ENCODE measurements around the gene CGB5.
"Not testable (repeated sequence)": the region's sequence is repeated elsewhere in the genome, so short reads cannot be mapped to it uniquely, and the experiment has no call there.

Gene CGB5

GRCh38 chr19:49069026-49069425, 25.4 kb downstream of the CGB5 start:
- no peak overlapping the region for H3K4me3 ChIP-seq (ENCODE audit: low read depth, low read length)
- TF ChIP-seq MYC (IDR thresholded peaks at IDR 0.05; ENCODE audit: low read depth, low read length) (no peak), CTCF (IDR thresholded peaks at IDR 0.05; ENCODE audit: low read depth, low read length) (no peak), POLR2A (IDR thresholded peaks at IDR 0.05; ENCODE audit: extremely low read depth, insufficient read length) (no peak), MAX (IDR thresholded peaks at IDR 0.05; ENCODE audit: low read depth, low read length) (no peak)

GRCh38 chr19:49070416-49070815, 26.8 kb downstream of the CGB5 start:
- TF ChIP-seq MYC (IDR thresholded peaks at IDR 0.05; ENCODE audit: low read depth, low read length), result no peak
- TF ChIP-seq CTCF (IDR thresholded peaks at IDR 0.05; ENCODE audit: low read depth, low read length), result no peak
- no peak for DNase-seq (ENCODE audit: low read depth)
- H3K4me3 ChIP-seq (ENCODE audit: low read depth, low read length), result no peak overlapping the region

More at GRCh38 chr19:49069026-49069425, 25.4 kb downstream of the CGB5 start:
- no peak for DNase-seq (ENCODE audit: low read depth)

- TF ChIP-seq POLR2A (IDR thresholded peaks at IDR 0.05; ENCODE audit: extremely low read depth, insufficient read length) (no peak), MYC (IDR thresholded peaks at IDR 0.05; ENCODE audit: low read depth, low read length) (no peak)
- H3K4me3 ChIP-seq (ENCODE audit: low read depth, low read length), result no peak overlapping the region
- DNase-seq (ENCODE audit: low read depth), result no peak
Measured at GRCh38 chr19:49071860-49072547, 28.4 kb downstream of the CGB5 start.

GRCh38 chr19:49073514-49074378, 30.1 kb downstream of the CGB5 start:
- DNase-seq (ENCODE audit: low read depth), result peak; percentile 68
- no peak overlapping the region for H3K4me3 ChIP-seq (ENCODE audit: low read depth, low read length)
- TF ChIP-seq MAX (IDR thresholded peaks at IDR 0.05; ENCODE audit: low read depth, low read length), result no peak
- peak; percentile 50 for TF ChIP-seq CTCF (IDR thresholded peaks at IDR 0.05; ENCODE audit: low read depth, low read length)

- peak; percentile 46 for TF ChIP-seq CTCF (IDR thresholded peaks at IDR 0.05; ENCODE audit: low read depth, low read length)
- not testable (repeated sequence) for H3K4me3 ChIP-seq (ENCODE audit: low read depth, low read length)
- DNase-seq (ENCODE audit: low read depth), result peak; percentile 54
Measured at GRCh38 chr19:49074869-49075268, 31.2 kb downstream of the CGB5 start.

GRCh38 chr19:49080392-49080791, 36.7 kb downstream of the CGB5 start:
- TF ChIP-seq CTCF (IDR thresholded peaks at IDR 0.05; ENCODE audit: low read depth, low read length), result no peak
- TF ChIP-seq MYC (IDR thresholded peaks at IDR 0.05; ENCODE audit: low read depth, low read length), result no peak
- DNase-seq (ENCODE audit: low read depth), result no peak
- H3K4me3 ChIP-seq (ENCODE audit: low read depth, low read length), result no peak overlapping the region

Measured in NB4 (cell line).